ENCODE results near the gene DLL4.

DLL4 gene

GRCh38 chr15:40926659-40927494 lies 2.3 kb upstream of the DLL4 start:
- DNase-seq (ENCODE audit: low read depth in 3 of 3): no peak

DNA sequence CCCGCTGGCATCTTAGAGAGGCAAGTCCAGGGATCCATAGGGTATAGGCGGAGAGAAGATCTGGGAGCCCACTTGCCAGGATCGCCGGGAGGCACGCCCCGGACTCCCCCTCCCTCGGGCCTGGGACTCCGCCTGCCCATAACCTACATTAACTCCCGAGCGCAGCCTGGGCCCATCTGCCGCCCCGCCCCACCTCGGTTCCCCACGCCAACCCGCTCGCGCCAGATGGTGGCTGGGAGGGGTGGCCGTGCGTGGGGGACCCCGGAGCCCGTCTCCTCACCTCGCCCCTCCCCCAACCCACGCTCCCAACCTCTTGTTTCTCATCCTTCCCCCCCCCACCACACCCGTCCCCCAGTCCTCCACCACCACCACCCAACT lies 1.7 kb upstream of the DLL4 start:
- DNase-seq (ENCODE audit: low read depth in 3 of 3): no peak

DNA sequence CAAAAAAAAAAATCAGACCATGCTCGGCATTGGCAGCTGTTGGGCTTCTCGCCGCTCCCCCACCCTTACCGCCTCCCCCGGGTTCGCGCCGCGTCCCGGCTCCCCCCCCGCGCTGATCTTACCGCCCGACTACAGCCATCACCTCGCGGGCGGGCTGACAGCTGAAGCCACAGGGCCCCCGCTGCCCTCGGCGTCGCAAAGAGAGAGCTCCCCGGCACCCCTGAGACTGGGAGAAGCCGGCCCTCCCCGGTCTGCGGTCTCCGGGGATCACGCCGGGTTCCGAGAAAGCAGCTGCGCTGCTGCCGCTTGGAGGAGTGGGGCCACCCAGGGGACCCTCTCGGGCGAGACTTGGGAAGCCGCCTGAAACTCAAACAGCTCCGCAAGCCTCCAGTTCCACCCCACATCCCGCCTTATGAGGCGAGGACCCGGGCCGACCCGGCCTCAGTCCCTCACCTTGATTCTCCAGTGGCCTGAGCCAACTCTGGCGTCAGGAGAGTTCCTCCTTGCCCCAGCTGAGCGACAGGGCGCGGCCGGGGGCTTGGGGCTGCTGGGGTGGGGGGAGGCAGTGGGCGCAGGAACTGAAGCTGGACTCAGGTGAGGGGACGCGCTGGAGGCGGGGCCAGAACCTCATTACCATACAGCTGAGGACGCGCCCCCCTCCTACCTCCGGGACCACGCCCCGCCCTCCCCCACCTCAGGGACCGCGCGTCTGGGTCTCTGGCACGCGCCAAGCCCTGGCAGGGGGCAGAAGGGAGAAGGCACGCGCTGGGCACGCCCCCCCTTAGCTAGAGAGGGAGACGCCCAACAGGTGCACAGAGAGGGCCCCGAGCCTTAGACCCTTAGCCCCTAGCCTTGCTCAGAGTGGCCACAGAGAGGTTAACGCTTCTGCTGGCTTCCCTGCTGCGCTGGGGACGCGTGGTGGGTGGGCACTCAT lies 1.0 kb upstream of the DLL4 start:
- DNase-seq (ENCODE audit: low read depth in 3 of 3): no peak

- DNase-seq (ENCODE audit: low read depth in 3 of 3): no peak
Measured at GRCh38 chr15:40929660-40930429, 705 bp downstream of the DLL4 start.

GRCh38 chr15:40930430-40931299 lies 1.5 kb downstream of the DLL4 start:
- peak in 1 of 3 donors; percentile 34 for DNase-seq (ENCODE audit: low read depth in 3 of 3)

DNA sequence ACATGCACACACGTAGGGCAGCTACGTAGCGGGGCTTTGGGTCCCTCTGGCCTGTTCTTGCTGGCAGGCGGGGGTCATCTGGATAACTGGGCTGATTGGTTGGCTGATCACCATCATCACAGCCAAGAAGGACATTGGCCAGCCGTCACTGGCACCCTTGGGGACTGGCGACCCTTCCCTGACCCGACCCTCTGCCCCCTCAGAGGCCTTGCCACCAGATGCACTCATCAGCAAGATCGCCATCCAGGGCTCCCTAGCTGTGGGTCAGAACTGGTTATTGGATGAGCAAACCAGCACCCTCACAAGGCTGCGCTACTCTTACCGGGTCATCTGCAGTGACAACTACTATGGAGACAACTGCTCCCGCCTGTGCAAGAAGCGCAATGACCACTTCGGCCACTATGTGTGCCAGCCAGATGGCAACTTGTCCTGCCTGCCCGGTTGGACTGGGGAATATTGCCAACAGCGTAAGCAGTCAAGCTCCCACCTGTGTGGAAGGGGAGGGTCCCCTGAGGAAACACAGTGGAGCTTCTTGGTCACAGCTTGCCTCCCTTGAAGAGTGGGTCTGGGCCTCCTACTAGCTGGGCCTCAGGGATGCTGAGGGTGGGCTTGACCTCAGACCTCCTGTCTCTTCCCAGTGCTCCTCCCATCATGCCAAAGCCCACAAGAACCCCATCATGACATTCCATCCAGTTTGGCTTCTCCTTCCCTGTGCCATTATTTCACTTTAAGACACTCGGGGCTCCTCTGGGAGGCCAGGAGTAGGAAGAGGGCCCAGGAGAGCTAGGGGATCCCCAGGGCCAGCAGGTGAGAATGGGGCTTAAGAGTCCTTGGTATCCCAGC lies 2.4 kb downstream of the DLL4 start:
- no peak for DNase-seq (ENCODE audit: low read depth in 3 of 3)

- DNase-seq (ENCODE audit: low read depth in 3 of 3): no peak
Measured at GRCh38 chr15:40932156-40932555, 3.0 kb downstream of the DLL4 start.

DNA sequence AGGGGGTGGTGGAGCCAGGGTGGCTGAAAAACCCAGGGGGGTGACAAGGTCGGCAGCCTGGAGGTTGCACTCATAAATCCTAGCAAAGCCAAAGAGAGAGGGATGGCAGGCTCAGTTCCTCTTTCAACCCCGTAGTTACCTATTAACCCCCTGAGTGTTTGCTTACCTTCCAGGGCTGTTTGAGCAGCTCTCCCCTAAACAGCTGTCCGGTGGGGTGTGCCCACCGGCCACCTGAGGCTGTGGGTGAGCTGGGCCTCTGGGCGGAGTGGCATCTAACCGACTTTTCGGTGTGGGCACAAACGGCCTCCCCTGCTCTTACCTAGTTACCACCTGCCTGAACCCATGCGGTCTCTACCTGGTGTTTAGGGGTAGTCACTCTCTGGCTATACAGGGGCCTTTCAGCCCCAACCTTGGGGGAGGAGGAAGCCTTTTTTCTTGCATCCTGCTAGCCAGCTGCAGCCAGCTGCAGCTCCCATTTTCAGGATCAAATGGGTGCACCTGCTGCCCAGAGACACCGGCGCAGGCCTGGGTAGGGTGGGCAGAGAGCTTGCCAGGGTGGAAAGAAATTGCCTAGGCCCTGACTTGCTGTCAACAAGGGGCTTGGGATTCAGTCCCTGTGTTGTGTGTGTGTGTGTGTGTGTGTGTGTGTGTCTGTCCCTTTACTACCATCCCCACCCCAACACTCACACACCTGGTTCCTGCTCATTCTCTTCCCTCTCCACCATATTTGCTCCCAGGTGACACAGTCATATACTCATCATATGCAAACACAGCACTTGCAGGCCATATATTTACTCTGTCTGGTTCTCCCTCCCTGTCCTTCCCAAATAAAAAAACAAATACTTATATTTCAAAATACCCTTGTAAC lies 3.7 kb downstream of the DLL4 start:
- DNase-seq (ENCODE audit: low read depth in 3 of 3): no peak

GRCh38 chr15:40933517-40933902 lies 4.4 kb downstream of the DLL4 start:
- DNase-seq (ENCODE audit: low read depth in 3 of 3): no peak

GRCh38 chr15:40934457-40934856 lies 5.3 kb downstream of the DLL4 start:
- DNase-seq (ENCODE audit: low read depth in 3 of 3): no peak

- no peak for DNase-seq (ENCODE audit: low read depth in 3 of 3)
Measured at GRCh38 chr15:40936234-40936708, 7.1 kb downstream of the DLL4 start.

- no peak for DNase-seq (ENCODE audit: low read depth in 3 of 3)
Measured at GRCh38 chr15:40936709-40937666, 7.8 kb downstream of the DLL4 start.

- DNase-seq (ENCODE audit: low read depth in 3 of 3): no peak
Measured at GRCh38 chr15:40937762-40938535, 8.8 kb downstream of the DLL4 start.

- DNase-seq (ENCODE audit: low read depth in 3 of 3): no peak
Measured at GRCh38 chr15:40938536-40938870, 9.4 kb downstream of the DLL4 start.

DNA sequence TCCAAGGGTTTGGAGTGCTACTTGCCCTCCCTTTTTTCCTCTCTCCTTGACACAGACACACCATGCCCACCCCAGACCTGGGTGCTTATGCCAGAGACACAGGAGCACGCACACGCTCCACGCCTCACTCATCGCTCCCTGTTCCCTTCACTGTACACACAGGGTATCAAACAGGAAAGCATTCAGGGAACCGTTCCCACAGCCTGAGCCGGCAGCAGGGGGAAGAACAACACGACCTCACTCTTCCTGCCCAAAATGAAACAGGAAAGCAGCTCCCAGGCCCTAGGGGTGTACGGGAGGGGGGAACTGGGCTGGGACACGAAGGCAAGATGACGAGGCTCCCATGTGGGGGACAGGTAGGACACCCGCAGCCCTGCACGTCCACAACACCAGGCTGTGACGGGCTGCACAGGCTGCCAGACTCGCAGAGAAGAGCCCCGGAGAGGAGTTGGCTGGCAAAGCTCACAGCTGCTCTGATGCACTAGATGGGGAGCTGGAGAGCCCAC lies 11.2 kb downstream of the DLL4 start:
- no peak for DNase-seq (ENCODE audit: low read depth in 3 of 3)

DNA sequence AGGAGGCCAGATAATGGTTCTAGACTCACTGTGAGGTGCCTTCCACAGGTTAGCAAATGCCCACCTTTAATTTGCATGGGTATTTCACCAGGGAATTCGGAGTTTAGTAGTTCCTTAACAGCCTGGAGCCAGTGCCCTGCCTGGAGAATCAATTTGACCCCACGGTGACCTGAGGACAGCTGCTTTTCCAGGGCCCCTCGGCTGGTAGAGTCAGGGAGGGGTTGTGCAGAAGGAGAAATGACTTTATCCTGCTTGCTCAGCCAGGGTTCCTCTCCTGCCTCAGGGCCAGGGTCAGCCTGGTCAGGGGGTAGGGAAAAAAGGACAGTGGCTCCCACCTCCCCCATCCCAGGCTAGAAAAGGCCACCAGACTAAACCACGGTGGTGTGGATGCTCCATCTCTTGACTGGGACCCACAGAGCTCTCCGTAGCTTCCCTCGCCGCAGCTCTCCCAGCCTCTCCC lies 12.0 kb downstream of the DLL4 start:
- DNase-seq (ENCODE audit: low read depth in 3 of 3): no peak
